Stimulated activated CD4-positive, alpha-beta T cell treated with anti-CD3 and anti-CD28 coated beads, TNF-alpha, amount 100 ng/mL, for 48 hours (primary cell): Measurements from ENCODE around the gene GRM7.
"Not testable (repeated sequence)": the region's sequence is repeated elsewhere in the genome, so short reads cannot be mapped to it uniquely, and the experiment has no call there.

Experiments
- DNase-seq, 3 donors: peaks; one replicate each; pipeline ENCODE4 v3.0.0-alpha.2; 2020; ENCODE audit warnings: low read depth in 3 of 3

The GRM7 gene

GRCh38 chr3:6860954-6861624 lies at the start of gene GRM7:
Gene GRM7, plus strand, starts transcription at chr3:6861115.
- DNase-seq, result no peak

- DNase-seq, result no peak
Measured at GRCh38 chr3:6821411-6821810, 39.5 kb upstream of the GRM7 start.

- DNase-seq, result no peak
Measured at GRCh38 chr3:6825524-6825923, 35.4 kb upstream of the GRM7 start.

GRCh38 chr3:6827453-6827852 lies 33.5 kb upstream of the GRM7 start:
- DNase-seq, result no peak

- no peak for DNase-seq
Measured at GRCh38 chr3:6844723-6845122, 16.2 kb upstream of the GRM7 start.

DNA sequence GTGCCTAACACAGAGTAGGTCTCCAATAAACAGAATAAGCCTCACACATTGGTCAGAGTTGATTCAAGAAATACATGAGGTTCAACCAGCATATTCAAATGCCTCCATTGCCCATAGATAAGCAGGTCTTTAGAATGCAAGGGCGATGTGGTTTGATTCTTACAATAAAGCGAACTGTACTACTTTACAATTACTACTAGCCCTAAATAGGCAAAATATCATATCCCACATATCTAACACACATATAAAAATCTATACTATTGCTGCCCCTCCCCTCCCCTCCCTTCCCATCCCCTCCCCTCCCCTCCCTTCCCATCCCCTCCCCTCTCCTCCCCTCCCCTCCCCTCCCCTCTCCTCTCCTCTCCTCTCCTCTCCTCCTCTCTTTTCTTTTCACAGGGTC lies 6.7 kb upstream of the GRM7 start:
- no peak for DNase-seq

DNA sequence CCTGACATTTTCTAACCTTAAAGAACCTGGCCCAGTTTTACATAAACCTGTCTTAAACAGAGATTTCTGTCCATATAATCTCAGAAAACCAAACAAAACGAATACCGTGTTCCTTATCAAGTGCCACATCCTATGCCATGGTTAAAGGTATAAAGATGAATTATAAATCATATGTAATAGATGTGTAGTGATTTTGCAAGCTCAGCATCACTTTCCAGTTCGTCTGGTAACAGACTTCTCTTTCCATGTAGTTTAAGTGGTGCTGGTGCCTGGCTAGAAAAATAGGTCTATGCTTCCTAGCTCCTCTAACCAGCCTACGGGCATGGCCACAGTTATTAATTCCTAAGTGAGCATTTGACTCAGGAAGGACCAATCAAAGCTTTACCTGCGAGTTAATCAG lies 3.4 kb upstream of the GRM7 start:
- DNase-seq, result no peak

DNA sequence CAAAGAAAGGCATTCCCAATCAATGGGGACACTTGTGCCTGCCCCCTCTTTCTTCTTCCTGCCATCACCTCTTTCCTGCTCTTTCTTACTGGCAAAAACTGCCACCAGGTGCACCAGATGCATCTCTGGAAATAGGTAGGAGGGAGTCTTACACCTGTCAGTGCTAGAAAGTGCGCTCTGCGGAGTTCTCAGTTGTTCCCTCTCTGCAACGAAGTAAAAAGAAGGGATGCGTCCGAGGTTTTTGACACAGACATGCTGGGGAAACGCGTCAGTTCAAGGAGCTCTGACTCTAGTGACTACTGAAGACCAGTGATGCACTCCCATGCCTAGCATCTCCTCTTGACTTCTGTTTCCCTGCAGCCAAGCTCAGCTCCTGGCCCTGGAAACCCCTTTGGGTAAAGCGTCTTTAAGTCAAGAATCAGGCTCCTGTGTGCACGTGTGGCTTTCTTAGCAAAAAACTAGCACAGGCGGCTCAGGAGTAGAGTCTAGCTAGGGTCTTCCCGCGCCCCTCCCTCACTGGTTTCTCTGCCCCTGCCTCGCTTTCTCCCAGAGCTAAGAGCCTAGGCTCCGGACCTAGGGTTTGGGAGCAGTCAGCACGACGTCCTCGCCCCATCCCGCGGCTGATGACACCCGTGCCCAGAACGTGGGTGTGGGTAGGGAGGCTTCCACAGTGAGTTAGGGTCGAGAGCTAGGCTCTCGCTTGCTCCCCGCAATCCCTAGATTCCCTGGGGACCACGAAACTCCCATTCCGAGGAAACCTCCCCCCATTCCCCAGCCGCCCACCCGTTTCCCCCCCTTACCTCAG lies 564 bp upstream of the GRM7 start:
- no peak for DNase-seq

GRCh38 chr3:6861625-6862000 lies 698 bp downstream of the GRM7 start:
- no peak for DNase-seq

DNA sequence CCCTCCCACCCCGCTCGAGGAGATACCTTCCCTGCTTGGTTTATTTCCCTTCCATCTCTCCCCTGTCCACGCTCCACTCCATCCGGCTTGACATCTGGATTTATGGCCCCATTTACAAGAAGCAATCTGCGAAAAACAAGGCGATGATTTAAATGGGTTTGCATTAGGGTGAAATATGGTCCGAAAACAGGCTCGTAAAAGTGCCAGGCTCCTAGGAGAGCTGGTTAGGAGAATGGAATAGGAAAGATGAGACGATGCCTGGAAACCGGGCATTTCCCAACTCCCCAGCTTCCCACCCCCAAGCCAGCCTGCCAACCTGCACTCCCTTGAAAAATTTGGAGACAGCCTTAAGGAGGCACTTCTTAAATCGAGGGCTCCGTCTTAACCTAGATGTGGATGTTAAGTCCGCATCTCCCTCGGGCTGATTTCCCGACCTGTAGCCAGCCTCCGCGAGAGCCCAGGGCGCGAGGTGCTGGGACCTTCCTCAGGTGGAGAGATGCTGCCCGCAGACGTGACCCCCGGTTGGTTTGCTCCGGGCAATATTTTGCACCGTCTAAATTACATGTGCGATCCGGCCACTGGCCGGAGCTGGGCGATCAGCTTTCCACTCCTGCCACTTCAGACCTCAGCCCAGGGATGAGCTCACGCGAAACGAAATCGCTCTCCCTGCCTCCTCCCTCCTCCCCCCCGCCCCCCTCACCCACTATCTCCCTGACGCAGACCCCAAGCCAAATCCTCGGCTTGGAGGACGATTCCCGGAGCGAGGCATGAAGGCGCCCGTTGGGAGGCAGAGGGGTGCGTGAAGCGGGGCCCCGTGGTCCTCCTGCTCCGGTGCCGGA lies 1.3 kb downstream of the GRM7 start:
- no peak for DNase-seq

DNA sequence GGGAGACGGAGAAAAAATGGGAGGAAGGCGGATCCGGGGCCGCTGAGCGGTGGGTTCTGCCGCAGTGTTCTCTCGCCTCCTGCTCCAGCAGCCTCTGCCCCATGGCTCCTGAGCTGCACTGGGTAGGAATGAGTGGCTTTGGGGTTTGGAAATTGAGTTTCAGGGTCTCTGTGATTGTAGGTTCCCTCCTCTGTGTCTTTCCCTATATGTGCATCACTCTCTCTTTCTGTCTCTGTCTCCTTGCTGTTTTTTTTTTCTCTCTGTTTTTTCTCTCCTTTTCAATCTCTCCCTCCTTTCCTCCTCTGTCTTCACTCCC lies 1.9 kb downstream of the GRM7 start:
- no peak for DNase-seq

- no peak for DNase-seq
Measured at GRCh38 chr3:6867269-6867668, 6.4 kb downstream of the GRM7 start.

- no peak for DNase-seq
Measured at GRCh38 chr3:6878731-6879130, 17.8 kb downstream of the GRM7 start.

DNA sequence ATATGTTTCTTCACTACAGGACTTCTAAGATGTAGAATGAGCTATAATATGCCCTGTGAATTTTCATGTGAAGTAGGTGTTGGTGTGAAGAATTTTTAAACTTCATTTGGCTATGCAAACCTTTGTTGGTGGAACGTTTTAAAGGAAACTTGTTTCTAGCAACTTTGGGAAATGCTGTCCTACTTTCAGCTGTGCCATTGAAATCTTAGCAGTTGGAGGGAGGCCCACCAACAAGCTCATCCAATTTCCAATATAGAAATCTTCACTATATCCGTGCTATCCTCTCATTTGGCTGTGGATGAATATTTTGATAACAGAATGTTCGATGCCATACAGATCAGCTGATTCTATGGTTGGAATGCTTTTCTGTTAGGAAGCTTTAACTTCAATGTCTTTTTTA lies 51.3 kb downstream of the GRM7 start:
- DNase-seq, result no peak

DNA sequence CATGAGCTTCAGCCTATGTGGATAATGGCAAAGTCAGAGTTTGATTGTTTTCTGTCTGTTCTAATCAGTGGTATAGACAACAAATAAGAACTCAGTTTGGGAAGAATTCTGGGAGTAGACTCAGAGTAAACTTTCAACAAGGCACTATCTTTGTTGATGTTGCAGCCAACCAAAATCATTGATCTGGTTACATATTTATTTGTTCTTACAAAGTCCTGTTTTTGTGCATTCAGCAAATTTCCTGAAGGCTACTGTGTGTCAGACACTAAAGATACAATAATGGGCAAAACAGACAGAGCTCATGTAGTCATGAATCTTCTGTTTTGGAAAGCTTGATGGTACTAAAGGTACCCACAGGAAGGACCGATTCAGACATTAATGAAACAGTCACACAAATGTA lies 55.0 kb downstream of the GRM7 start:
- DNase-seq, result no peak

DNA sequence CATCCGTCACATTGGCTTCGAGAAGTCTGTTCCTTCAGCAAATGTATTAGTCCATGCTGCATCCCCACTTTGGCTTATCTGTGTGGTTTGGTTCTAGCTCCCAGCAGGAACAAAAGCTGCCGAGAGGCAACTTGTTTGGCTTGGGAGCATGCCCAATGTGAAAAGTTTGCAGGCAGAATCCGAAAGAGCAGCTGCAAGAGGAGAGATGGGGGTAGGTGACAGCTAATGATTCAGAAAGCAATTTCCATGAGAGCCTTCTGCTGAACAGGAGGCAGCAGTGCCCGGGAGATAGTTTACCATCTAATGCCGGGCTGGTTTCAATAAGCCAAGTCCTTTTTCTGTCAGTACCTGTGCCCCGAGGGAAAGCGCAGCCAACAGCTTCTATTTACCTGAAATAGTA lies 60.2 kb downstream of the GRM7 start:
- DNase-seq, result no peak

DNA sequence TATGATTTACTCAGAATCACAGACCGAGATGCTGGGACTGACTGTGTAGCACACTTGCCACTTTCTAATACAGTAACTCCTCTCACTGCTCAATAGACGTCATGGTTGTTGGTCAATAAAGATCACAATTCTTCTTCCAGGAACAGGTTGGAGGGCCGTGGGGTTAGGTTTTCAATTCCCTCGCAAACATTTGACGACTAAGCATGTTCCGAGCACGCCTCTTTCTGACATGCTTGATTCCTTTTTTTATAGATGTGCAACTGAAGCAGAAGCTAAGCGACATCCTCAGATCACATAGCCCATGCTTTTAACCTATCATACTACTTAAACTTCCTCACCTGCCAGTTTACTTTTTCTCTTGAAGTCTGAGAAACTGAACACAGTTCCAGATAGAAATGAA lies 61.0 kb downstream of the GRM7 start:
- DNase-seq, result no peak

GRCh38 chr3:6928064-6928463 lies 67.1 kb downstream of the GRM7 start:
- DNase-seq, result no peak

- DNase-seq, result no peak
Measured at GRCh38 chr3:6929918-6930317, 69.0 kb downstream of the GRM7 start.

- DNase-seq, result not testable (repeated sequence)
Measured at GRCh38 chr3:6935418-6935817, 74.5 kb downstream of the GRM7 start.

- DNase-seq, result no peak
Measured at GRCh38 chr3:6935970-6936369, 75.1 kb downstream of the GRM7 start.

DNA sequence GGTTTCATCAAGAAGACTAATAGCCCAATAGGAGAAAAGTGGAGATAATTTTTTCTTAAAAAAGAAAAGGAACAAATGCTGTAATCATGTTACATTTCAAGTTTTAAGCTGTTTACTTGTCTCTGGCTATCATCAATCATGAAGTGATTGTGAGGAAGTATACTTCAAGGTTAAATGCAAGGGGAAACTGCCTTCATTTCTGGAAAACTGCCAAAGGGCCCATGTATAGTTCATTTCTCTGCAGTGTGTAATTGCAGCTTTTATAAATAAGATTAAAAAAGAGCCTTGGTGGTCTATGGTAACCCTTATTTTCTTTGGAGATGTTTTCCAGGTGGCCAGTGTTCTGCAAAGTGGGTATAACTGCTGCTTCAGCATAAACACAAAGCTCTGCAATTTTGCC lies 101.9 kb downstream of the GRM7 start:
- DNase-seq, result no peak

- no peak for DNase-seq
Measured at GRCh38 chr3:6965881-6966280, 105.0 kb downstream of the GRM7 start.
